GM21825 (cell line): ENCODE measurements around the gene WNT9A.
"Not testable (repeated sequence)": the region's sequence is repeated elsewhere in the genome, so short reads cannot be mapped to it uniquely, and the experiment has no call there.

ENCODE experiments used
- ATAC-seq: cut with Tn5 transposase; IDR thresholded peaks from one replicate; pipeline ENCODE4 v1.9.1; 2021; ENCODE audit warnings: mild to moderate bottlenecking, moderate library complexity; ENCODE audit not compliant: unreplicated experiment

The WNT9A gene

DNA sequence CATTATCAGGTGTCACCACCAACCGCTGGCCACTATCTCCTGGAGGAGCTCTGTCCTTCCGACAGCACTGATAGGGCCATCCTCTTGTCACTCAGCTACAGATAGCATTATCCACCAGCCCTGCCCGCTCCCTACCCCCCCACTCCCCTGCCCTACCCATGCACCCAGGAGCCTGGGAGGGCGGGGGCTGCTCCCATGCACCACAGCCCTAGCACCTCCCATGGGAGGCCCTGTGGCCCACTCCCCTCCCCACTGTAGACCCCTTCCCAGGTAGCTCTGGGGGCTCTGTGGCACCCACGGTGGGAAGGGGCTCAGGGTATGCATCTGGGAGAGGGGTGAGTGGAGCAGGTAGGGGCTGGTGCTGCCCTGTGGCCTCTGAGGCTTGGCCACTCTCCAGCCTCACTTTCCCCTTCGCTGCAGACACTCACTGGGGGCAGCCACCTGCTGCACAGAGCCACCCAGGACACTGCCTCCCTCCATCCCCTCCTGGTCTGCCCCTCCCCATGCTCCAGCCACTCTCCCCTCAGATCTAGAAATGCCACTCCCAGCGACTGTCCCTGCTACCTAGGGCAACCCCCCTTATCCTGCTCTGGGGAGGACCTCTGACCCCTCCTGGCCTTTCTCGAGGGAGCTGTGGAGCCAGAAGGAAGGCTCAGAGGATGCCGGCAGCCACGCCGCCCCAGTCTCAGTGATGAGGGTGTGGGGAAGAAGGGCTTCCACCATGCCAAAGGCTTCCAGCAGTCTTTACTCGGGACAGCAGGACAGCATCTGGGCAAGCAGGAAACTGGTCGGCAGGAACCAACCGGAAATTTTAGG, 58.5 kb downstream of the WNT9A start:
- ATAC-seq, result no peak

DNA sequence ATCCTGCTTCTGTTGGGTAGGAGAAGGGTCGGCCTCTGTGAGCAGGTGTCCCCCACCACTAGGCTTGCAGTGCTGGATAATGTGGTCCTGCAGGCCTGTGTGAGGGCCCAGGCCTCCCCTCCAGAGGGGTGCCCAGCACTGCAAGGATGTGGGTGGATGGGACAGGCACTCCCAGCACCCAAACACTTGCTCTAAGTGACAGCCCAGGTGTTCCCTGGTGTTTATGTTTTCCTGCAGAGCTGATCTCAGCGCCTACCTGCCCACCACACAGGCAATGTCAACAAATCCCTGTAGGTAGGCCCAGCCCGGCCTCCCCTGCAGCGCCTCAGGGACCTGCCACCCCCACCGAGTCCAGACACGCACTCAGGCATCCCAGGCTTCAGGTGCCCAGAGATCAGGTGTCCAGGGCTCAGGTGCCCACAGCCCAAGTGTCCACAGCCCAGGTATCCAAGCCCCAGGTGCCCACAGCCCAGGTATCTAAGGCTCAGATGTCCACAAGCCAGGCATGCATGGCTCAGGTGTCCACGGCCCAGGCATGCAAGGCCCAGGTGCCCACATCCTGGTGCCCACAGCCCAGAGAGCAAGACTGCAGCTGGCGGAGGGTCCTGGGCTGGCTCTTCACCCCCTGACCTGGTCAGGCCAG, 59.2 kb downstream of the WNT9A start:
- no peak for ATAC-seq

DNA sequence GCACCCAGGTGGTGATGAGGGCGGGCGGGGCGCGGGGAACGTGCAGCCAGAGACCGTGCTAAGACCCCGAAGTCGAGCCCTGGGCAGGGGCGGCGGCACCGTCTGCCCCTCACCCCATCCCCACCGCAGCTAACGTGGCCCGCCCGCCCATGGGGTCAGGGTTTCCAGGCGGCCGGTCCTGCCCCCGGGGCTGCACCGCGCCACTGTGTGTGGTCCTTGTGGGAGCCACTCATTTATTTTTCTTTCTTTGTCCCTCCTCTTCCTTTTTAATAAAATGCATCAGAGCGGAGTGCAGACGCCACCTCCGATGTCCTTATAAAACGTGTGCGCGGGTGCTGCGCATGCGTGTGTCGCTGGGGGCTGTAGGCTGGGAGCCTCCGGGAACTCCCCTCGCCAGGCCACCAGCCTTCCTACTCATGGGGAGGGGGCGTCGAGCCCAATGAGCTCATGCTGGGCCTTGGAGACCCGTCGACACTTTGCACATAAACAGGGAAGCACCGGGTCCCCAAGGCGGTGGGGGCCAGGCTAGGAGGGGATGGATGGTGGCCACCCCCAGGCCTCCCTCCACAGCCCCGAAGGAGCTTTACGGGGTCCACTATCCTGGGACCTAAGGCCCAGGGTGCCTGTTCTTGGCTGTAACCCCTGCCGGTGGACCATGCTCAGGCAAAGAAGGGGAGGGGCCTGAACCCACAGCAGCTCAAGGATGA, 59.9 kb downstream of the WNT9A start:
- ATAC-seq, result no peak

DNA sequence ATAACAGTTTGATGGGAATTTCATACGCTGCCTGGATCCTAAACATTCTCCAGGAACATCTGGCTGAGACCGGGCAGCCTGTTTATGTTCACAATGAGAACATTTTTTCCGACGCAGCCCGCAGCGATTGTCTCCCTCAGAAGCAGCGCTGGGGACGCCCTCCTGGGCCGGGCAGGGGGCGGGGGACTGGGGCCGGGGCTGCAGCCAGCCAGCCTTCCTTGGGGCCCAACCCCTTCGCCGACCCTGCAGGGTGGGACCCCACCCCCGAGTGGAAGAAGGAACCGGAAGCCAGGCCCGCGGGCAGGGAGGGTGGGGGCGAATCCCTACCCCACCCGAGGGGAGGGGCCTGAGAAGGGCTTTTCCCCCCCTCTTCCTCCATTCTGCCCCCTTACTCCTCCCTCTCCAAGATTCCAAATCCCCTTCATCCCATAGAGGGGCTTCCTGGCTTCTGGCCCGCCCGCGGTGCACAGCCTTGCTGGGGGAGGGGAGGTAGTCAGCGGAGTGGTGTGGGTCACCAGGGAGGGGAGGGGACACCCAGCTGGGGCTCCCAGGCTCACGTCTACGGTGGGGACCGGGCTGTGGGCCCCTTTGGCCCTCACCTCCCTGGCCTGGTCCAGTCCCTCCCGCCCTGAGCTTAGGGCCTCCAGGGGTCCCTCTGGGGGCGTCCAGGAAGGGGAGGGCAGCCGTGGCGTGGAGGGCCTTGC, 60.6 kb downstream of the WNT9A start:
- no peak for ATAC-seq

DNA sequence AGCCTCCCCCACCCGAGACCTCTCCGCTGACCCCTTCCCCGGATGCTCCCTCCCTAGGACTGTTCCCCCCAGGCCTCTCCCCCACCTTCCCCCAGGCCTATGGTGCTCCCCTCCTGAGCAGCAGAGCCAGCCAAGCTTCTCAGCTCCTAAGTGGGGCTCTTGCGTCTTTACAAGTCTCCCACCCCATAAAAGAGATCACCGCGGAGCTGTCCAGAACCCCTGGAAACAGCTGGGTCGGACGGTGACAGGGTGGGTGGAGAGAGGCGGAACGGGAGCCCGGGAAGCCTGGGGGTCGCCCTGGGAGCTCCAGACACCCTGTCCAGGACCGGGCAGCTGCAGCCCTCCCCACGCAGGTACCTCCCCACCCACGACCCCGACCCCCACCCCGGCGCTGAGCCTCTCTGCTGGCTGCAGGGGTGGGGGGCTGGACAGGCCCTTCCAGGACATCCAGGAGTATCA, 61.2 kb downstream of the WNT9A start:
- ATAC-seq, result no peak

DNA sequence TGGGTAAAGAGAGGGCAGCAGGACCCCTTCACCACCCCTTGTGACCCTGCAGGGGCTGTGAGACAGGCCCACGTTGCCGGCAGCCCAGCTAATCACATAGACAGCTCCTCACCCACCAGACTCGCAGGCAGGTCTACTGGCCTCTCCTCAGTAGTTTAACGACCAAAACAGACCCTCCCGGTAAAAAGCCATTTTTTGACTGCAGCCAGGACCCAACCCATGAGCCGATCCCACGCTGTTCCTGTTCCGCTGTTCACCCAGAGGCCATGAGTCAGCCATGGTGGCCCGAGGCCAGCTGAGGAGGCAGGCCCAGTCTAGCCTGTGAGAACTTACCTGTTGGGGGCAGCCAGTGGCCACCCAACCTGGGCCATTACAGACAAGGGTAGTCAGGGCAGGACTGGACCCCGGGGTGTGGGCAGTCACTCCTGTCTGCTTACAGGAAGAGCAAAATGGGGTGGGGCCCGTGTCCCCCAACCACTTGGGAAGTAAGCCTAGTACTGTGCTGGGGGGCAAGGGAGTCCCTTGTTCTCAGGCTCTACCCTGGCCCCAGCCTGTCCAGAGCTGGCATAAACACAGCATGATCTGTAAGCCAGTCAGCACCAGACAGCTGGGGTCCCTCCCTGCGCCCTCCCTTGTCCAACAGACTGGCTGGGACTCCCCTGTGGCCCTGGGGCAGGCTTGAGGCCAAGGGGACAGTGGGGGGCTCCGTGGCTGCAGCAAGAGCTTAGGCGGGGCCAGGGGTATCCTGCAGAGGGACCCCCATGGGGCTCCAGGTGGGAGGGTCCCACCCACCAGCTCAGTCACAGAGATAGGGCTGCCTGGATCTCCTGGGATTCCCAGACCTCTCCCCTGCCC, 61.9 kb downstream of the WNT9A start:
- no peak for ATAC-seq

DNA sequence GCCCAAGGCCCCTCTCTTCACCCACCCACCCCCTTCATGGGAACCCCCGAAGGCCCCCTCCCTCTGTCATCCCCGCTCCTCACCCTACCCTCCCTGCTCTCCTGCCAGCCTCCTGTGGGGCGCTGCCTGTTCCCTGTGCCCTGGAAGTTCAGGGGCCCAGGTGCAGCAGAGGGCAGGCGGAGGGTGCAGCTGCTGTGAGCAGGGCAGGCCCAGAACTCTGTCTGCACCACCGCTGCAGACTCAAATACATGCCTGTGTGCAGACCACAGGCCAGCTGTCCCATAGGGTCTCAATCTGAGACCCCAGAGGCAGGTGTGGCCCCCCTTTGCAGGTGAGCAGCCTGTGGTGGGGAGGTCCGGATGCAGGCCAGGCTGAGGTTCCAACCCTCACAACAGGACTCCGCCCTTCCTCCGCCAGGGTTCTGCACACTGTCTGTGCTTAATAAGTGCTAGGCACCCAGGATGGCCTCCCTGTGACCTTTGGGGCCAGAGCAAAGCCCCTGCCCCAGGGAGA, 62.5 kb downstream of the WNT9A start:
- no peak for ATAC-seq

DNA sequence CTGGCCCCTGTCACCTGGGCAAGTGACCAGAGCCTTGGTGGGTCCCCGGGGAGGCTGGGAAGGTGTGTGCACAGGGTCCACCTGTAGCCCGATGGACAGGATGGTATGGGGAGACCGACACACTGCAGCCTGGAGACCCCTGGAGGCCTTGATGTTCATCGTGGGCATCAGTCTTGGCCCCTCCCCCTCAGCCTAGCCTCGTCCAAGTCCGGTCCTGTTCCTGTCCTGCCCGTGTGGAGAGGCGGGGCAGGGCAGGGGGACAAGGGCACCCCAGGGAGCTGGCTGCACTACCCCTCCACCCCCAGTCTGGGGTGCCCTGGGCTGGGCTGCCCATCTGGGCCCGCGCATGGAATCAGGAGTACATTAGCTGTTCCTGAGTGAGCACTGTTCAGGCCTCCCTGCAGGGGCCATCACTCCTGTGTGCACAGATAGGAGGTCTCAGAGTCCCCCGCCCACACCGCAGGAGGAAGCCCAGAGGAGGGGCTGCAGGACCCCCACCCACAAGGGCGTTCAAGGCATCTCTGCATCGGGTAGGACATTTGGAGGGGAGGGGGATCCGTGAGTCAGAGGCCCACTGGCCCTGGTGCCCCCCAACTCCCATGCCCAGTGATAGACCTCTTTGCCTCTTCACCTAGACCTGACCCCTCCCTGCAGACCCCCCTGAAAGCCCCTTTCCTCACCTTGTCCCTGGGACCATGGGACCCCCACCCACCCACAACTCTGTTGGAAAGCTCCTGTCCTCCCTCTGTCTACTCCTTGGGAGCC, 63.2 kb downstream of the WNT9A start:
- ATAC-seq, result no peak

DNA sequence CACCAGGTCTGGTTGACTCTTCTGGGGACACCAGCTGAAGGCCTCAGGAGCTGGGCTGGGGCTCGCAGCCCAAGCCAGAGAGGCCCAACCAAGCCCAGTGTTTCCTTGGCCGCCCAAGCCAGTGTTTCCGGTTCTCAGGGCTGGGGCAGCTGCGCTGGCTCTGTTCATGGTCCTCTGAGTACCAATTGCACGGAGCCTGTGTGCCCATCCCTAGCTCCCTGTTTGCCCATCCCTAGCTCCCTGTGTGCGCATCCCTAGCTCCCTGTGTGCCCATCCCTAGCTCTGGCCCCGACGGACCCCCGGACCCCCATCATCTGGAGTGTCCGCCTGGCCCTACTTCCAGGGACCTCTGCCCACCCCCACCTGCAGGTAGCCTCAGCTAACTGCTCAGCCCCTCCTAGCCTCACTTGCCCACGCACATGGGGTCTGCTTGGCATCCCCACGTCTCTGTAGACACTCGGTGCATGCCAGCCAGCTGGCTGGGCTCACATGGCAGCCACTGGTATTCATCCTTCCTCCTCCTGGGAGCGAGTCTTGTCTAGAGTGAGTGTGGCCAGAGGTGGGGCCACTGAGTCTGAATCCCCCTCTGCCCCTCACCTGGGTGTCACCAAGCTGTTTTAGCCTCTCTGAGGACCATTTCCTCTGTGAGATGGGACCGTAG, 64.0 kb downstream of the WNT9A start:
- no peak for ATAC-seq

DNA sequence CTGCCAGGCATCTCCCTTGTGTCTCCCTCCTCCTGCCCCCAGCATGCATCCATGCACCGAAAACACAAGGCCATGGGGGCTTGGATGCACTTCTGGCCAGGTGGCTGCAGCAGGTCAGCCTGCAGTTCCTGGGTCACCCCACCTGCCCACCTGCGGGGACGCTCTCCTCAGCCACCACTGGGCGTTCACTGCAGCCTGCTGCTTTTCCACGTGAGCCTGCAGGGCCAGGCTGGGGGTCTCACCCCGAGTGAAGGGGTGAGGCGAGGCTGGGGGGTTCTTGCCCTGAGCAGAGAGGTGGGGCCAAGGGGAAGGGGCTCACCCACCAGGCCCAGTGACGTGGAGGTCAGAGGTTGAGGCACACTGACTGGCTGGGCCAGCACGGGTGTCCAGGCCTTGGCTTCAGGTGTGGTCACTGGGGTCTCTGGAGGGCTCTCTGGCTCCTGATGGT, 64.6 kb downstream of the WNT9A start:
- ATAC-seq, result no peak

DNA sequence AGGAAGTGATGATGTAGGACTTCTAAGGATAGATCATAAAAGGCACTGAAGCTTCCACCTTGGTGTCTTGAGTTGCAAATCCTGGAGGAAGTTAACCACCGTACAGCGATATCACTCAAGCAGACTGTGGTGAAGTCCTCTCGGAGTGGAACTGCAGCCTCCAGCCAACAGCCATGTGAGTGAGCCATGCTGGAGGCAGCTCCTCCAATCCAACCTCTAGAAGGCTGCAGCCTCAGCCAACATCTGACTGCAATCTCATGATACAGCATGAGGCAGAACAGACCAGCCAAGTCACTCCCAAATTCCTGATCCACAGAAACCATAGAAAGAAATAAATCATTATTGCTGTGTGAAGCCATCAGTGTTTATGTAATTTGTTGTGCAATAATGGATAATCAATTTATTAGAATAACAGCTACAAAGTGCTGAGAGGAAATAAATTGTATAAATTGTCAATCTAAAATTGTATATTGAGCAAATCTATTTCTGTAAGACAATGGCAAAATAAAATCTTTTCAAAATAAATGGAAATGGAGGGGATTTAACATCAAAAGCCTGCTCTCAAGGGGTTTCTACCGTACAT, 67.3 kb downstream of the WNT9A start:
- ATAC-seq, result no peak

DNA sequence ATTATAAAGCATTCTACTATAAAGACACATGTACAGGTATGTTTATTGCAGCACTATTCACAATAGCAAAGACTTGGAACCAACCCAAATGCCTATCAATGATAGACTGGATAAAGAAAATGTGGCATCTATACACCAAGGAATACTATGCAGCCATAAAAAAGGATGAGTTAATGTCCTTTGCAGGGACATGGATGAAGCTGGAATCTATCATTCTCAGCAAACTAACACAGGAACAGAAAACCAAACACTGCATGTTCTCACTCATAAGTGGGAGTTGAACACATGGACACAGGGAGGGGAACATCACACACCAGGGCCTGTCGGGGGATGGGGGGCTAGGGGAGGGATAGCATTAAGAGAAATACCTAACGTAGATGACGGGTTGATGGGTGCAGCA, 69.9 kb downstream of the WNT9A start:
- ATAC-seq, result not testable (repeated sequence)

DNA sequence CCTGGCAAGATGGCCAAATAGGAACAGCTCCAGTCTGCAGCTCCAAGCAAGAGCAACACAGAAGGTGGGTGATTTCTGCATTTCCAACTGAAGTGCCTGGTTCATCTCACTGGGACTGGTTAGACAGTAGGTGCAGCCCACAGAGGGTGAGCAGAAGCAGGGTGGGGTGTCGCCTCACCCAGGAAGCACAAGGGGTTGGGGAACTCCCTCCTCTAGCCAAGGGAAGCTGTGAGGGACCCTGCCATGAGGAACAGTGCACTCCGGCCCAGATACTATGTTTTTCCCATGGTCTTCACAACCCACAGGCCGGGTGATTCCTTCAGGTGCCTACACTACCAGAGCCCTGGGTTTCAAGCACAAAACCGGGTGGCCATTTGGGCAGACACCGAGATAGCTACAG, 75.8 kb downstream of the WNT9A start:
- not testable (repeated sequence) for ATAC-seq

DNA sequence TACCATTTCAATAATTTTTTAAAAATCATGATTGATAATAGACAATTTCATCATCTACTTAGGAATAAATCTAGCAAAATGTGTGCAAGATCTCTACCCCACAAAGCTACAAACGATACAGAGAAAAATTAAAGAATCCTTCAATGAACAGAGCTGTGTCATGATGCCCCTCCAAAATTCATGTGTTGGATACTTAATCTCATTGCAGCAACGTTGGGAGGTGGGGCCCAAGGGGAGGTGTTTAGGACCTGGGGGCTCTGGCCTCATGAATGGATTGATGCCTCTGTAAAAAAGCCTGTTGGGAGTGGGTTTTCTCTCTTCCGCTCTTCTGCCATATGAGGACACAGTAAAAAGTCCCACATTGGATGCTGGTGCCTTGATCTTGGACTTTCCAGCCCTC, 77.4 kb downstream of the WNT9A start:
- no peak for ATAC-seq

DNA sequence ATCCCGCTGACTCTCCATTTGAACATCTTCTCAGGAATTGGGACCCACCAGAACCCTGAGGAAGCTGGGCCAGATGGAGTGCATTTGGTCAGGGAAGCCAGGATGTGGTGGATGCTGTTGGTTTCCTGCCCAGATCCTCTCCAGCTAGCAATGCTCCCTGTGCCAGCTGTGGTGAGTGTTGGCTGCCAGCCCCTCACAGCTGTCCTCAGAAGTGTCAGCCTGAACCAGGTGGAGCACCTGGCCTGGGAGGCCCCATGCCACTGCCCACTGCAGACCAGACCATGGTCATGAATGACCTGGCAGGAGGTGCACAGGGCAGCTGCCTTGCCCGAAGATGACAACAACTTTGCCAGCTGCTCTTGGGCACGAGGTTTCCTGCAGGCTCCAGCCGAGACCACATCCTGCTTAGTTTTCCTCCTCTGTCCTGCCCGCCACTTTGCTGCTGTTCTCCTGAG, 77.9 kb downstream of the WNT9A start:
- no peak for ATAC-seq

DNA sequence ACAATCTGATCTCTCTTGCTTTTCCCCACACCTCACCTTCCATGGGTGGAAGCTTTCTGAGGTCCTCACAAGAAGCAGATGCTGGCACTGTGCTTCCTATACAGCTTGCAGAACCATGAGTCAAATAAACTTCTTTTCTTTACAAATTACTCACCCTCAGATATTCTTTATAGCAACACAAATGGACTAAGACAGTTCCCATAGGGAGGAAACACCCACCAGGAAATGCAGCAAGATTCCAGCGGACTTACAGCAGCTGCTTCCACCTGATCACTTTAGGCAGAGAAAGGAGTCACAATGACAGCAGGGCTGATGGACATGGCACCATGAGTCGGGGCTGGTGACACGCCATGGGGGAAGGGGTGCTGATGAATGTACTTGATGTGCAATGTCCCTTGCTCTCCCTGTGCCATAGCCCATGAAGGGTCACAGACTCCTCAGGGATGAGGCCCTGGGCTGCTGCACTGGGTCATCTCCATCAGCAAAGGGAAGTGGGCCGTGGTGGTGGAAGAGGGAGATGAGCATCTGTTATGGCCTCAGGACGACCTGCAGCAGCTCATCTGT, 78.4 kb downstream of the WNT9A start:
- no peak for ATAC-seq
